GM19463 (cell line): ENCODE results near the gene IVL.

Source experiments
- ATAC-seq: cut with Tn5 transposase; IDR thresholded peaks from one replicate; pipeline ENCODE4 v1.9.1; 2021; ENCODE audit warnings: mild to moderate bottlenecking, moderate library complexity; ENCODE audit not compliant: unreplicated experiment

The IVL gene

DNA sequence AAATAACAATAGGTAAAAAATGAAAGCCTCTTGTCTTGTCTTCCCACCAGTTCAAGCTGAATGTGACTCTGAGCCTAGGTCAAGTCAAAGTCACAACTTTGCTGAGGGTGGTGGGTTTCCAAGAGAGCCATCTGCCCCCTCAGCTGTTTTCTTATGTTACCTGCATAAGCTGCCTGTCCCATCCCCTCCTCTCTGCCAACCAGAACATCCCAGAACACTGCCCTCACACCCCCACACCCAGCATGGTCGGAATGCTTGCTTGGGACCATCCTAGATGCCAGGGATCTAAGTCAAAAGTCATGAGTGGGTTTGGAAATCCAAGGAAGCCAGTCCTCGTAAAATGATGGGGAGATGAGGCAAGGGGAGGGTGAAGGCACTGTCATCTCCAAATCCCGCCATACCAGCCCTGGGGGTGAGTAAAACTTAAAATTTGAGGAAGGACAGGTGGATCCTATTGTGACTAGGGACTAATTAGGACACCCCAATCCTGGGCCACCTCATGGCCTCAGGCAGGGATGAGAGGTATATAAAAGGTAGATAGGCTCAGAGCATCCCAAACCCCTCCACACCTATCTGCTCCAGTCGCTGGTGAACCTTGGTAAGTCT lies 38.4 kb downstream of the IVL start, which contains the start of gene SPRR5:
Gene SPRR5, plus strand, starts transcription at position 556 of the 606 bp plus-strand sequence. CDS start 1,349 bp downstream, outside the sequence.
- no peak for ATAC-seq

DNA sequence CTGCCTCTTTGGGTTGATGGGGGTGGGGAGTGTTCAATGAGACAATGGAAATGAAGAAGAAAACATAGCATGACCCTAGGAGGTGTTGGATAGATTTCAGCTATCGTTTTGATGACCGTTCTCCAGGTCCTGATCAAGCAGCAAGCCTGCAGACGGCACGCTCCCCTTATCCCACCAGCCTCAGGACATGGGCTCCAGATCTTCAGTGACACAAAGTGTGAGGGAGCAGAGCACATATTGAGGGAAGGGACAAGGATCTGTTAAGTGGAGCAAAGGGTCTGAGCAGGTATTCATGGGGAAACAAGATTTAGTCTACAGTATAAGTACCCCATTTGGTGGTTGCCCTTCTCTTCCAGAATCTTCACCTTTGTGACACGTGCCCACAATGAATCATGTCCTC lies 43.4 kb downstream of the IVL start:
- ATAC-seq: no peak

DNA sequence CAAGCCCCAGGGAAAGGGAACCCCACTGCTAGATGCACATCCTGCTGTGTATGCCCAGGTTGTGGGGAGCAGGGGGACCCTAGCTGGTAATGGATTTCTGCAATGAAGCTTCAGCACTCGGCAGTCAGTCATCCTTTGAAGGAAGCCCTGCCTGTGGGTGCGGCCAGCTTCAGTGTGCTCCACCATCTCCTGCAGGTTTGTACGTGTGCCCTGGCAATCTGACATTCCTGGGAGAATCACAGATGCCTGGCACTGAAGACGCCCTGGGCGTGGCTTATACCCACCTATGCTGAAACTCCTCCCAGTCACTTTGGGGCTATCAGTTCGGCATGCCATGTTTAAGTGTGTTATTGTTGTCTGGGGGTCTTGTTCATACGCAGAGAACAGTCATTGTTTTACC lies 45.4 kb downstream of the IVL start:
- no peak for ATAC-seq

DNA sequence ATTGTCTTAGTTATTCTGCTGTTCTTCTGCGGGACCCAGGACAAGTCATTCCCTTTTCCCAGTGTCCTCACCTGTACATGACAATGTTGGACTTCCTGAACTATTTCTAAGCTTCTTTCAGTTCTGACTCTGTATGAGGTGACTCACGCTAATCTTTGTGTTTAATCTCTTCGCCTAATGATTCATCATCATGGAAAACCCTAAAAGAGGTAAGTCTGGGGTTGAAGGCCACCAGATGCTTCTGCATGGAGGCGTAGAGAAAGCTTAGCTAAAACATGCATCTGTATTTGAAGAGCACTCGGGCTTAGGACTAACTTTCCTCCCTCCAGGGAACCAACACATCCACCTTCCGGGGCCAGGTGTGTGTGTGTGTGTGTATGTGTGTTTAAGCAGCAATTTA lies 46.1 kb downstream of the IVL start:
- no peak for ATAC-seq

DNA sequence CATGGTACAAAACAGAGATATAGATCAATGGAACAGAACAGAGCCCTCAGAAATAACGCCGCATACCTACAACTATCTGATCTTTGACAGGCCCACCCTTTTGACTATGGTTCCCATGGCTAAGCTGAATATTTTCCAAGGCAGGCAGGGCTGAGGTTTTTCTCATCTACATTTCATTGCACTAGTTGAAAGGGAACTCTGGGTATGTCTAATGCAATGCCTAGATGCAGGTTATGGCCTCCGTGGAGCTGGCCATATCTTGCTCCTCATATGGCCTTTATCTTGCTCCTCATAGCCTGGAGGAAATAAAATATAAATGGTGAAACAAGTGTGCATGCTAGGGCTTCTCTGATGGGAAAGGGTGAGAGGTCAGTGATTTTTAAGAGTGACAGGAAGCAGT lies 49.2 kb downstream of the IVL start:
- ATAC-seq: no peak

DNA sequence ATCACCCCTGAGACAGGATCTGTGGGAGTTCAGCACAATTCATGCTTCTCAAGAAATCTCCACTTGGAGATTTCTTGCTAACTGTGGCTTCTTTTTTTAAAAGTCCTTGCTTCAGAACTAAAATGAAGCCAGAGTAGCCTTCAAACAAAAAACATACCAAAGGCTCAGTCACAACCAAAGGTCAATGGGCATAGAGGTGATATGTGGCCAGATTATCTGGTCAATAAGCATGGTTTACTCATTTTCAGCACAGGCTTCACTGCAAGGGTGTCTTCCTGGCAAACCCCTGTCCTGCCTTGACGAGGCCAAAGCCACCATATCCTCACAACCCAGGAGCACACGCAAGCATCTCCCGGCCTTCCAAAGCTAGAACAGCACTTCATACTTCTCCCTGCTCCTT lies 50.9 kb downstream of the IVL start:
- no peak for ATAC-seq

DNA sequence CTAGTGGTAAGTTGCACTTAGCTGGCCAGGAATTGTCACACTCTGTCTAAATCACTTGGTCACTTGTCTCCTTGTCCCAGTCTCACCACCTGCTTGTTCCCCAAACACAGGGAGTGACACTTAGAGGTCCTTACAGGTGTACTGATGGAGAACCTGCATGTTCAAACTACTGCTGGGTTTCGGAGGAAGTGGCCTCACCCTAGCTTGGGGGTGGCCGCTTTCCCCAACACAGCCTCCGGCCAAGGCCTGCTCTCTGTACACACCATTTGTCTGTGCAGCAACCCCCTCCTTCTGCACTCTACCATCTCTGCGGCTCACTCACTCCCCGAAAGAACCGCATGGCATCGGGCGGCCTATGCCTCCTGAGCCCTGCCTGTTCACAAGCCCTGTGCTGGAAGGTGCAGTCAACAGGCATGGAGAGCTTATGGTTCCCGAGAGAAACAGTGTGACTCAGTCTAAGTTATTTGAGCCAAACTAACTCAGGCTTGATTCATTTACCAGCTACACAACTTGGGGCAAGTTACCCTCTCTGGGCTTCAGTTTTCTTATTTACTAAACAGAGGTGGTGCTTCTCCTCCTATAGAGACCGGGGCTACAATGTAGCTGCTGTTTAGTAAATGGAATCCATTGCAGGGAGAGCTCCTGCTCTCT lies 51.6 kb downstream of the IVL start:
- ATAC-seq: no peak

DNA sequence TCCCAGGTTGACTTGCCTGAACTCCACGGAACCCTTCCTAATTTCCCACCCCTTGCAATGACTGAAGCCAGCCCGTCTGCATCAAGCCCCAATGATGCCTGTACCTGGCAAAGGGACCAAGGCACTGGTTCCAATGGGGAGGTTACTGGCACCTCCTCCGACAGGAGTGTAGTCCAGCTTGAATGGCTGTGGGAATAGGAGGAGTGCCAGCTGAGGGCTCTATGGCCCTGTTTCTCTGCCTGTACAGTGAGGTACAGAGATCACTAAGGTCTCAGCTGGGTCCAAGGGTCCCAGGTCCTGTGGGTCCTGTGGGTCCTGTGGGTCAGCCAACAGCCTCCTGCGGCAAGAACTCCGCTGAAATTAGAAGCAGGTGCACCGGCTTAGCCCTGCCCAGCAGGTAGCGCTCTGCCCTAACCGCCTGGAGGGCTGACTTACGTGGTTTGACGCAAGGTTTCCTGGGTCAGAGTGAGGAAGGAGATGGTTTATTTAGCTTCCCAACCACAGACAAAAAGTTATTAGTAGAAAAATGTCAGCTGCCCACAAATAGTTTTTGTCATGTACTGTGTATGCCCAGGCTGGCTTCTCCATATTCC lies 52.2 kb downstream of the IVL start:
- no peak for ATAC-seq
